Measurements from ENCODE around the gene HOXD13. TPM values are rescaled to one million over a fixed set of nuclear protein-coding genes. Genes with fewer than 3 reads are reported as not detected.

Gene HOXD13
- total RNA-seq, 2 experiments from 2014 or later: not detected

DNA sequence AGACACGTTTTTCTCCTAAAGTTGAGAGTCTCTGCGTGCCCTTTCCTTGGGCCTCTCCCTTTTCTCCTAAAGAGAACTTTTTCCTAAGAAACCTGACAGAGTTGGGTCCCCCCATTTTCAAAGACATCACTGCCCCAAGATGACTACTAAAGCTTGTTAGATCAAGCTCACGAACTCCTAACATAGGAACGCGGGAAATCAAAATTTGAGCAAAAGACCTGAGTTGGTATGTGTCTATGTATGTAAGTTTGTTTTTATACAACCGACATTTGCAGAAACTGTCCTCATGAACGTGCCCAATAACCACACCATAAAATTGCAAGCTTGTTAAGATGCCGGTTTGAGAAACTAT lies 1.4 kb downstream of the HOXD13 start:
- Histone ChIP-seq H3K36me3 (ENCODE audit: insufficient read depth, low read length) (no peaks in the 10 kb centered on the region), H3K9me2 (ENCODE audit: insufficient read depth, low read length) (no peaks in the 10 kb centered on the region), H3K4me1 (ENCODE audit: insufficient read depth, low read length, poor library complexity, severe bottlenecking) (peaks cover 14% of the 10 kb centered on the region), H3K4me2 (ENCODE audit: low read length) (no peak overlapping the region), H3K79me2 (ENCODE audit: insufficient read depth, low read depth, low read length) (no peaks in the 10 kb centered on the region), H3K4me3 (ENCODE audit: low read depth, low read length, poor library complexity, severe bottlenecking) (no peak overlapping the region), H3K27ac (ENCODE audit: low read depth, low read length, poor library complexity, severe bottlenecking) (no peak overlapping the region), H4K20me1 (ENCODE audit: insufficient read depth, low read length) (no peaks in the 10 kb centered on the region), H2AFZ (ENCODE audit: low read length) (no peak overlapping the region), H3K9me3 (ENCODE audit: low read length) (no peaks in the 10 kb centered on the region)
- CTCF ChIA-PET (ENCODE audit: unreplicated experiment): interaction anchor here (0.9 kb wide), 1 partner anchor 34 kb away, joined by 6 read pairs; no protein-coding TSS in a partner anchor
- intact Hi-C loops (cut with micrococcal nuclease; ENCODE audit: unreplicated experiment): no loop called here
- no peak for DNase-seq (ENCODE audit: low spot score)
- no TSS peak for BruUV-seq (replicated peaks)
- TF ChIP-seq, protein P1, sequence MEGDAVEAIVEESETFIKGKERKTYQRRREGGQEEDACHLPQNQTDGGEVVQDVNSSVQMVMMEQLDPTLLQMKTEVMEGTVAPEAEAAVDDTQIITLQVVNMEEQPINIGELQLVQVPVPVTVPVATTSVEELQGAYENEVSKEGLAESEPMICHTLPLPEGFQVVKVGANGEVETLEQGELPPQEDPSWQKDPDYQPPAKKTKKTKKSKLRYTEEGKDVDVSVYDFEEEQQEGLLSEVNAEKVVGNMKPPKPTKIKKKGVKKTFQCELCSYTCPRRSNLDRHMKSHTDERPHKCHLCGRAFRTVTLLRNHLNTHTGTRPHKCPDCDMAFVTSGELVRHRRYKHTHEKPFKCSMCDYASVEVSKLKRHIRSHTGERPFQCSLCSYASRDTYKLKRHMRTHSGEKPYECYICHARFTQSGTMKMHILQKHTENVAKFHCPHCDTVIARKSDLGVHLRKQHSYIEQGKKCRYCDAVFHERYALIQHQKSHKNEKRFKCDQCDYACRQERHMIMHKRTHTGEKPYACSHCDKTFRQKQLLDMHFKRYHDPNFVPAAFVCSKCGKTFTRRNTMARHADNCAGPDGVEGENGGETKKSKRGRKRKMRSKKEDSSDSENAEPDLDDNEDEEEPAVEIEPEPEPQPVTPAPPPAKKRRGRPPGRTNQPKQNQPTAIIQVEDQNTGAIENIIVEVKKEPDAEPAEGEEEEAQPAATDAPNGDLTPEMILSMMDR (conservative IDR thresholded peaks at IDR 0.05; ENCODE audit: low read length): no peak
- no peak for TF ChIP-seq EZH2phosphoT487 (IDR thresholded peaks at IDR 0.05; ENCODE audit: borderline replicate concordance, low read depth, low read length)
- POLR2A ChIA-PET: interaction anchor here (0.6 kb wide), 1 partner anchor 31 kb away, joined by 4 read pairs; no protein-coding TSS in a partner anchor

DNA sequence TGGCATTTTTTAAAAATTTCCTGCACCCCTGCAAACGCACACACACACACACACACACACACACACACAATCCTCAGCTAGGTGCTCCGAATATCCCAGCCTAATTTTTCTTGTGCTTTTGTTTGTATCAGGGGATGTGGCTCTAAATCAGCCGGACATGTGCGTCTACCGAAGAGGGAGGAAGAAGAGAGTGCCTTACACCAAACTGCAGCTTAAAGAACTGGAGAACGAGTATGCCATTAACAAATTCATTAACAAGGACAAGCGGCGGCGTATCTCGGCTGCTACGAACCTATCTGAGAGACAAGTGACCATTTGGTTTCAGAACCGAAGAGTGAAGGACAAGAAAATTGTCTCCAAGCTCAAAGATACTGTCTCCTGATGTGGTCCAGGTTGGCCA lies 1.8 kb downstream of the HOXD13 start:
- Histone ChIP-seq H3K27ac (ENCODE audit: low read depth, low read length, poor library complexity, severe bottlenecking) (no peak overlapping the region), H2AFZ (ENCODE audit: low read length) (no peak overlapping the region), H3K9me3 (ENCODE audit: low read length) (no peaks in the 10 kb centered on the region), H3K9me2 (ENCODE audit: insufficient read depth, low read length) (no peaks in the 10 kb centered on the region), H3K4me2 (ENCODE audit: low read length) (no peak overlapping the region), H3K36me3 (ENCODE audit: insufficient read depth, low read length) (no peaks in the 10 kb centered on the region), H3K4me3 (ENCODE audit: low read depth, low read length, poor library complexity, severe bottlenecking) (no peak overlapping the region), H4K20me1 (ENCODE audit: insufficient read depth, low read length) (no peaks in the 10 kb centered on the region), H3K4me1 (ENCODE audit: insufficient read depth, low read length, poor library complexity, severe bottlenecking) (peaks cover 14% of the 10 kb centered on the region), H3K79me2 (ENCODE audit: insufficient read depth, low read depth, low read length) (no peaks in the 10 kb centered on the region)
- CTCF ChIA-PET (ENCODE audit: unreplicated experiment): interaction anchor here (0.9 kb wide), 1 partner anchor 33 kb away, joined by 6 read pairs; no protein-coding TSS in a partner anchor
- POLR2A ChIA-PET: no interaction called here
- BruUV-seq (replicated peaks): no TSS peak
- intact Hi-C loops (cut with micrococcal nuclease; ENCODE audit: unreplicated experiment): no loop called here
- DNase-seq (ENCODE audit: low spot score): no peak
- TF ChIP-seq, protein P1 (conservative IDR thresholded peaks at IDR 0.05; ENCODE audit: low read length): no peak
- no peak for TF ChIP-seq EZH2phosphoT487 (IDR thresholded peaks at IDR 0.05; ENCODE audit: borderline replicate concordance, low read depth, low read length)

DNA sequence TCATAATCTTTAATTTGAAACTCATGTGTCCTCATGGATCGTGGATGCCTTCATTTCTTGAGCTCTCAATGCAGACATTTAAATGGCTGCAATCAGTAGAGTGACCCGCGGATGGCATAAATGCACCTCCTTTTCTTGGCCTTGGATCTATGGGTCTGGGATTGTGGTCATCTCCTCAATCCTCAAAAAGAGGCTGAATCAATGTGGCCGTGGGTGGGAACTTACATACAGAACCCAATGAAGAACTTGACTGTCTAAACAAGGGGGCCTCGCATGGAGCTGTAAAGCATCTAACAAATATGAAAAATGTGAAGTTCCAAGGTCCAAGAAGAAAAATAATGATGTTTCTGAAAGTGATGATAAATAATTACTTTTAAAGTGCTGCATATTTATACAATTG lies 2.9 kb downstream of the HOXD13 start:
- Histone ChIP-seq H2AFZ (ENCODE audit: low read length) (no peak overlapping the region), H3K4me1 (ENCODE audit: insufficient read depth, low read length, poor library complexity, severe bottlenecking) (peaks cover 14% of the 10 kb centered on the region), H3K4me3 (ENCODE audit: low read depth, low read length, poor library complexity, severe bottlenecking) (no peak overlapping the region), H3K4me2 (ENCODE audit: low read length) (no peak overlapping the region), H3K9me3 (ENCODE audit: low read length) (no peaks in the 10 kb centered on the region), H3K9me2 (ENCODE audit: insufficient read depth, low read length) (no peaks in the 10 kb centered on the region), H4K20me1 (ENCODE audit: insufficient read depth, low read length) (no peaks in the 10 kb centered on the region), H3K27ac (ENCODE audit: low read depth, low read length, poor library complexity, severe bottlenecking) (no peak overlapping the region), H3K36me3 (ENCODE audit: insufficient read depth, low read length) (no peaks in the 10 kb centered on the region), H3K79me2 (ENCODE audit: insufficient read depth, low read depth, low read length) (no peaks in the 10 kb centered on the region)
- CTCF ChIA-PET (ENCODE audit: unreplicated experiment): interaction anchor here (0.5 kb wide), 1 partner anchor 45 kb away, joined by 7 read pairs; no protein-coding TSS in a partner anchor
- DNase-seq (ENCODE audit: low spot score): no peak
- no TSS peak for BruUV-seq (replicated peaks)
- POLR2A ChIA-PET: interaction anchor here (1.5 kb wide), 1 partner anchor 94 kb away, joined by 4 read pairs; the partner anchor contains the start of gene LNPK
- TF ChIP-seq EZH2phosphoT487 (IDR thresholded peaks at IDR 0.05; ENCODE audit: borderline replicate concordance, low read depth, low read length): no peak
- TF ChIP-seq, protein P1 (conservative IDR thresholded peaks at IDR 0.05; ENCODE audit: low read length): no peak
- intact Hi-C loops (cut with micrococcal nuclease; ENCODE audit: unreplicated experiment): no loop called here
